SK-N-SH (cell line): ENCODE data around the gene PANK4. TPM values are rescaled to one million over a fixed set of nuclear protein-coding genes. Genes with fewer than 3 reads are reported as not detected.

Experiments used
- CTCF ChIA-PET: fragments of 300-600, 350-600 bp; formaldehyde crosslinking; extraction: SDS; loops from one replicate; lab custom pipeline; 2021; lab: Yijun Ruan, JAX
- POLR2A ChIA-PET: fragments of 350-600 bp; sonication (Branson Sonifier 250); formaldehyde crosslinking; extraction: SDS; loops from one replicate; lab custom pipeline; 2020; ENCODE audit warnings: antibody characterized with exemption, inconsistent platforms; lab: Yijun Ruan, JAX
- DNase-seq: peaks from one replicate; pipeline ENCODE4 v3.0.0; 2012
- H2AFZ ChIP-seq: fragments of 200-600 bp; sonication (generic); 2 replicates; pipeline ENCODE4 v1.8.1; 2016; ENCODE audit warnings: antibody characterized with exemption, mild to moderate bottlenecking, low read depth
- H3F3A ChIP-seq: fragments of 200-600 bp; sonication (generic); replicated peaks from 2 replicates; pipeline ENCODE3; 2016; ENCODE audit warnings: antibody characterized with exemption, mild to moderate bottlenecking; ENCODE audit not compliant: insufficient read depth
- H3K27ac ChIP-seq, 2 experiments: fragments of 200-500 bp in 1 of 2; fragments of 200-600 bp in 1 of 2; sonication (Bioruptor generic) in 1 of 2; sonication (generic), shearing (Covaris generic) in 1 of 2; 2 replicates each; pipeline versions ENCODE4 v1.5.1 to v1.6.1; 2014 to 2016; ENCODE audit warnings: low read depth in 2 of 2, inconsistent platforms in 1 of 2, low read length in 1 of 2, mild to moderate bottlenecking in 1 of 2, mixed read lengths in 1 of 2
- H3K27me3 ChIP-seq: fragments of 200-600 bp; sonication (generic), shearing (Covaris generic); 2 replicates; pipeline ENCODE4 v1.6.1; 2016; ENCODE audit warnings: mixed run types; ENCODE audit not compliant: insufficient read depth
- H3K36me3 ChIP-seq, 2 experiments: fragments of 200-500 bp in 1 of 2; fragments of 200-600 bp in 1 of 2; sonication (Bioruptor generic) in 1 of 2; sonication (generic) in 1 of 2; replicated peaks in 1 of 2; 2 replicates each; pipeline versions ENCODE3 to v1.5.1; 2014 to 2016; ENCODE audit warnings: low read length in 1 of 2, mild to moderate bottlenecking in 1 of 2; ENCODE audit not compliant: insufficient read depth in 2 of 2, control insufficient read depth in 1 of 2
- H3K4me1 ChIP-seq, 2 experiments: fragments of 200-500 bp in 1 of 2; fragments of 200-600 bp in 1 of 2; sonication (Bioruptor generic) in 1 of 2; sonication (generic), shearing (Covaris generic) in 1 of 2; 2 replicates each; pipeline versions ENCODE4 v1.5.1 to v1.6.1; 2014 to 2016; ENCODE audit warnings: low read depth in 1 of 2, low read length in 1 of 2, mixed run types in 1 of 2; ENCODE audit not compliant: insufficient read depth in 2 of 2, control insufficient read depth in 1 of 2
- H3K4me2 ChIP-seq: fragments of 200-600 bp; sonication (generic), shearing (Covaris generic); 2 replicates; pipeline ENCODE4 v1.6.1; 2017; ENCODE audit warnings: mixed run types
- H3K4me3 ChIP-seq, 2 experiments: fragments of 200-500 bp in 1 of 2; fragments of 200-600 bp in 1 of 2; sonication (Bioruptor generic) in 1 of 2; sonication (generic), shearing (Covaris generic) in 1 of 2; 2 replicates each; pipeline versions ENCODE4 v1.5.1 to v1.8.1; 2014 to 2016; ENCODE audit warnings: low read depth in 2 of 2, inconsistent platforms in 1 of 2, low read length in 1 of 2, mild to moderate bottlenecking in 1 of 2, mixed read lengths in 1 of 2, moderate library complexity in 1 of 2
- H3K79me2 ChIP-seq: fragments of 200-600 bp; sonication (generic); 2 replicates; pipeline ENCODE4 v1.8.1; 2017; ENCODE audit warnings: mild to moderate bottlenecking; ENCODE audit not compliant: insufficient read depth
- H3K9ac ChIP-seq: fragments of 200-600 bp; sonication (generic); 2 replicates; pipeline ENCODE4 v1.6.1; 2017; ENCODE audit warnings: mixed run types
- H3K9me2 ChIP-seq: fragments of 200-600 bp; sonication (generic); 2 replicates; pipeline ENCODE4 v1.6.1; 2017; ENCODE audit warnings: mixed run types
- H3K9me3 ChIP-seq: fragments of 200-600 bp; sonication (generic); 2 replicates; pipeline ENCODE4 v1.6.1; 2017; ENCODE audit warnings: mixed run types, mild to moderate bottlenecking, moderate library complexity
- H4K20me1 ChIP-seq: fragments of 200-600 bp; sonication (generic); 2 replicates; pipeline ENCODE4 v1.6.1; 2017; ENCODE audit warnings: mild to moderate bottlenecking, mixed run types; ENCODE audit not compliant: insufficient read depth
- CTCF ChIP-seq: fragments of 200-600 bp; sonication (generic); IDR thresholded peaks from 2 replicates; pipeline ENCODE4 v1.6.1; 2017; ENCODE audit warnings: antibody characterized with exemption, mild to moderate bottlenecking, moderate library complexity
- ELF1 ChIP-seq: IDR thresholded peaks from 2 replicates; pipeline ENCODE4 v1.4.0; 2012
- EP300 ChIP-seq, 2 experiments: IDR thresholded peaks; 2 replicates each; pipeline versions ENCODE4 v1.4.0 to v1.6.1; 2012; ENCODE audit warnings: borderline replicate concordance in 1 of 2, low read depth in 1 of 2, low read length in 1 of 2
- EZH2phosphoT487 ChIP-seq: fragments of 200-600 bp; sonication (generic); IDR thresholded peaks from 2 replicates; pipeline ENCODE4 v1.6.1; 2017; ENCODE audit warnings: low read depth, mixed run types, mild to moderate bottlenecking, antibody characterized with exemption, moderate library complexity, borderline replicate concordance
- FOSL2 ChIP-seq: IDR thresholded peaks from 2 replicates; pipeline ENCODE4 v1.4.0; 2012; ENCODE audit warnings: low read depth, mild to moderate bottlenecking, moderate library complexity, borderline replicate concordance
- GABPA ChIP-seq: IDR thresholded peaks from 2 replicates; pipeline ENCODE4 v1.4.0; 2012; ENCODE audit warnings: low read depth, mild to moderate bottlenecking
- JUND ChIP-seq: IDR thresholded peaks from 2 replicates; pipeline ENCODE4 v1.4.0; 2012
- MEF2A ChIP-seq: IDR thresholded peaks from 2 replicates; pipeline ENCODE4 v1.4.0; 2012; ENCODE audit warnings: low read depth, borderline replicate concordance
- MXI1 ChIP-seq: IDR thresholded peaks from 2 replicates; pipeline ENCODE4 v1.6.1; 2012; ENCODE audit warnings: mild to moderate bottlenecking, low read depth, low read length, improper control_type of control experiment
- NFIC ChIP-seq: IDR thresholded peaks from 2 replicates; pipeline ENCODE4 v1.4.0; 2012; ENCODE audit warnings: borderline replicate concordance
- NRF1 ChIP-seq: IDR thresholded peaks from 2 replicates; pipeline ENCODE4 v1.6.1; 2012; ENCODE audit warnings: low read depth, mild to moderate bottlenecking, low read length
- PBX3 ChIP-seq: IDR thresholded peaks from 2 replicates; pipeline ENCODE4; 2012
- RCOR1 ChIP-seq: fragments of 150-350 bp; IDR thresholded peaks from 2 replicates; pipeline ENCODE4 v1.6.1; 2017; ENCODE audit warnings: antibody characterized with exemption, low read length
- RFX5 ChIP-seq: IDR thresholded peaks from 2 replicates; pipeline ENCODE4 v1.6.1; 2012; ENCODE audit warnings: mild to moderate bottlenecking, improper control_type of control experiment, low read length
- RXRA ChIP-seq: IDR thresholded peaks from 2 replicates; pipeline ENCODE4 v1.4.0; 2012; ENCODE audit warnings: low read depth, mild to moderate bottlenecking, borderline replicate concordance
- SMC3 ChIP-seq: IDR thresholded peaks from 2 replicates; pipeline ENCODE4 v1.6.1; 2012; ENCODE audit warnings: low read depth, low read length, improper control_type of control experiment
- TAF1 ChIP-seq: IDR thresholded peaks from 2 replicates; pipeline ENCODE4 v1.6.1; 2012; ENCODE audit warnings: low read depth, mild to moderate bottlenecking, low read length, moderate library complexity, borderline replicate concordance
- TCF12 ChIP-seq: IDR thresholded peaks from 2 replicates; pipeline ENCODE4 v1.4.0; 2012
- USF1 ChIP-seq: IDR thresholded peaks from 2 replicates; pipeline ENCODE4 v1.4.0; 2012; ENCODE audit warnings: low read depth, borderline replicate concordance
- YY1 ChIP-seq: IDR thresholded peaks from 2 replicates; pipeline ENCODE4 v1.4.0; 2012; ENCODE audit warnings: low read depth, mild to moderate bottlenecking
- ZBTB33 ChIP-seq: IDR thresholded peaks from 2 replicates; pipeline ENCODE4 v1.4.0; 2012; ENCODE audit warnings: low read depth, borderline replicate concordance
- WGBS: methylation state at CpG from one replicate; pipeline ENCODE4 v1.1.6; 2017; ENCODE audit warnings: low lambda C conversion rate; 5-methylcytosine and 5-hydroxymethylcytosine counted together
- polyA plus RNA-seq, 3 experiments: library from polyadenylated mRNA; depleted of rRNA; stranded (reverse); fragments of >200 nt; gene quantifications; 2 replicates each; pipeline ENCODE4 v1.2.3, GENCODE V29; 2012

PANK4 gene
- polyA plus RNA-seq, 1 of the 3 experiments (the other 2 are of a cell fraction), result 16.6 TPM

- Histone ChIP-seq H3K4me3 (no peak overlapping the region), H3K9me3 (no peaks in the 10 kb centered on the region), H3K9ac (no peak overlapping the region), H3K36me3 (peaks cover 0 to 55% of the 10 kb centered on the region in 2 experiments), H4K20me1 (no peaks in the 10 kb centered on the region), H2AFZ (no peak overlapping the region), H3K79me2 (no peaks in the 10 kb centered on the region), H3K27me3 (no peaks in the 10 kb centered on the region), H3K27ac (no peak overlapping the region), H3K4me2 (no peak overlapping the region)
- no peak for DNase-seq
- ChIA-PET CTCF (interaction anchor here (1.0 to 1.3 kb wide), 3 partner anchors 16 to 314 kb away, joined by 3 to 4 read pairs (median 3); partner anchors contain the start of gene FAAP20), POLR2A (no interaction called here)
- TF ChIP-seq EP300 (IDR thresholded peaks at IDR 0.05; ENCODE audit: borderline replicate concordance in 1 of 2, low read depth in 1 of 2, low read length in 1 of 2) (no peak), RXRA (no peak), SMC3 (no peak), RCOR1 (no peak), TAF1 (no peak), USF1 (no peak), CTCF (no peak), FOSL2 (no peak), PBX3 (no peak), GABPA (no peak)
- TF ChIP-seq, all 33 proteins: peak for 0
- Histone ChIP-seq H3K9me2 (no peaks in the 10 kb centered on the region), H3K4me1 (no peaks in the 10 kb centered on the region; a peak in 1 of 4 replicates), H3F3A (no peaks in the 10 kb centered on the region)
- 97% methylated on average over 8 of the region's 29 CpGs for WGBS
Observed at GRCh38 chr1:2508751-2509150, 17.6 kb downstream of the PANK4 start.

GRCh38 chr1:2508180-2508579, 18.2 kb downstream of the PANK4 start:
- no peak for DNase-seq
- Histone ChIP-seq H3K36me3 (peaks cover 0 to 49% of the 10 kb centered on the region in 2 experiments), H3K79me2 (no peaks in the 10 kb centered on the region), H3K9me3 (no peaks in the 10 kb centered on the region)
- POLR2A ChIA-PET, result interaction anchor here (1.3 kb wide), 1 partner anchor 12 kb away, joined by 5 read pairs; no protein-coding TSS in a partner anchor
- TF ChIP-seq EZH2phosphoT487 (no peak), JUND (no peak), RCOR1 (no peak), SMC3 (no peak), YY1 (no peak), TCF12 (no peak), RFX5 (no peak), MXI1 (no peak), NFIC (no peak), NRF1 (no peak), MEF2A (no peak), ZBTB33 (no peak), GABPA (no peak), ELF1 (no peak)
- TF ChIP-seq, all 33 proteins: peak for 0
- 89% methylated on average over 21 of the region's 24 CpGs for WGBS
- Histone ChIP-seq H3K4me1 (no peaks in the 10 kb centered on the region; a peak in 1 of 4 replicates), H3K4me2 (no peak overlapping the region), H3K27me3 (no peaks in the 10 kb centered on the region), H3K4me3 (no peak overlapping the region), H3K27ac (no peak overlapping the region), H2AFZ (no peak overlapping the region), H3F3A (no peaks in the 10 kb centered on the region), H4K20me1 (no peaks in the 10 kb centered on the region), H3K9me2 (no peaks in the 10 kb centered on the region), H3K9ac (no peak overlapping the region)
- CTCF ChIA-PET, result interaction anchor here (1.0 to 1.9 kb wide), 5 partner anchors 16 to 313 kb away, joined by 3 to 6 read pairs (median 3); partner anchors contain the start of gene FAAP20
